ENCODE results near the gene GNAL. TPM values are rescaled to one million over a fixed set of nuclear protein-coding genes. Genes with fewer than 3 reads are reported as not detected.

The GNAL gene
- total RNA-seq, 2 experiments from 2014 or later = 0.11 to 0.19 TPM

DNA sequence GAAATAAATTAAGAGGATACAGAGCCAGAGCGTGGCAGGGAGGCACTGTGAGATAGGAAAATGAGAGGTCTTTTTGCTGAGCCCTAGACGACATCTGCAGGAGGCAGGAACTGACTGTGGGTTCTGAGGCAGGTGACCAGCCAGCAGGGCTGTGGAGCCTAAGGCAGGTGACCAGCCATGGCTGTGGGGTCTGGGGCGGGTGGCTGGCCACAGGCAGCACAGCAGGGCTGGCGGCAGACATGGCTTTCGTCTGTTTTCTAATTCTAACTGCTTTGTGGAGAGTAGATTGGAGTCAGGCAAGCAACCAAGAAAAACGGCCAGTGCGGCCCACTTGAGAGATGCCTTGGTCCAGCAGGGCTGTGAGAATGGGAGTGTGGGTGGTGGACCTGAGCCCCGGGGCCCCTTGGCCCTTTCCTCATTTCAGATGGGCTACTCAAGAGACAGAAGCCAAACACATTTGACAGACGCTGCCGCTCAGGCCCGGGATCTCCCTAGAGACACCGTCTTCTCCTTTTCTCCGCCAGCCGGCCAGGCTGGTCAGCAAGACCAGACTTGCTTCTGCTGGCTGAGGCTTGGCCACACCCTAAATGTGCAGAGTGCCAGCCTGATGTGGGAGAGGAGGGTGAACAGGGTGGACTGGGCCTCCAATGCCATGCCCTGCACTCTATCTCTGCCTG is 19.7 kb upstream of the GNAL start:
- no peak overlapping the region for H3K27ac ChIP-seq (ENCODE audit: low read depth in 1 of 2, low read length in 2 of 2)
- Mint-ChIP-seq H3K27me3 (peaks cover 22% of the 10 kb centered on the region), H3K27ac (no peak overlapping the region), H3K4me1 (ENCODE audit: low read depth) (no peaks in the 10 kb centered on the region), H3K36me3 (ENCODE audit: low read depth) (no peaks in the 10 kb centered on the region), H3K4me3 (no peak overlapping the region), H3K9me3 (no peaks in the 10 kb centered on the region)
- DNase-seq (no peak), ATAC-seq (ENCODE audit: poor library complexity) (no peak)
- TF ChIP-seq, protein P1, sequence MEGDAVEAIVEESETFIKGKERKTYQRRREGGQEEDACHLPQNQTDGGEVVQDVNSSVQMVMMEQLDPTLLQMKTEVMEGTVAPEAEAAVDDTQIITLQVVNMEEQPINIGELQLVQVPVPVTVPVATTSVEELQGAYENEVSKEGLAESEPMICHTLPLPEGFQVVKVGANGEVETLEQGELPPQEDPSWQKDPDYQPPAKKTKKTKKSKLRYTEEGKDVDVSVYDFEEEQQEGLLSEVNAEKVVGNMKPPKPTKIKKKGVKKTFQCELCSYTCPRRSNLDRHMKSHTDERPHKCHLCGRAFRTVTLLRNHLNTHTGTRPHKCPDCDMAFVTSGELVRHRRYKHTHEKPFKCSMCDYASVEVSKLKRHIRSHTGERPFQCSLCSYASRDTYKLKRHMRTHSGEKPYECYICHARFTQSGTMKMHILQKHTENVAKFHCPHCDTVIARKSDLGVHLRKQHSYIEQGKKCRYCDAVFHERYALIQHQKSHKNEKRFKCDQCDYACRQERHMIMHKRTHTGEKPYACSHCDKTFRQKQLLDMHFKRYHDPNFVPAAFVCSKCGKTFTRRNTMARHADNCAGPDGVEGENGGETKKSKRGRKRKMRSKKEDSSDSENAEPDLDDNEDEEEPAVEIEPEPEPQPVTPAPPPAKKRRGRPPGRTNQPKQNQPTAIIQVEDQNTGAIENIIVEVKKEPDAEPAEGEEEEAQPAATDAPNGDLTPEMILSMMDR (IDR thresholded peaks at IDR 0.05) = no peak
- no peaks in the 10 kb centered on the region for H3K4me1 ChIP-seq (ENCODE audit: insufficient read depth, low read length)
- ChIA-PET CTCF (no interaction called here), POLR2A (no interaction called here)
- H3K36me3 ChIP-seq (ENCODE audit: insufficient read depth, low read length) = no peaks in the 10 kb centered on the region
- peaks cover 3 to 4% of the 10 kb centered on the region in 2 experiments for H3K27me3 ChIP-seq (ENCODE audit: control insufficient read depth in 1 of 2, insufficient read depth in 2 of 2, low read length in 2 of 2)
- H3K4me3 ChIP-seq (ENCODE audit: low read length) = no peak overlapping the region
- intact Hi-C loops (cut with DNase I, micrococcal nuclease) = no loop called here
- H3K9me3 ChIP-seq (ENCODE audit: control insufficient read depth in 1 of 2, insufficient read depth in 1 of 2, low read length in 2 of 2) = no peaks in the 10 kb centered on the region

DNA sequence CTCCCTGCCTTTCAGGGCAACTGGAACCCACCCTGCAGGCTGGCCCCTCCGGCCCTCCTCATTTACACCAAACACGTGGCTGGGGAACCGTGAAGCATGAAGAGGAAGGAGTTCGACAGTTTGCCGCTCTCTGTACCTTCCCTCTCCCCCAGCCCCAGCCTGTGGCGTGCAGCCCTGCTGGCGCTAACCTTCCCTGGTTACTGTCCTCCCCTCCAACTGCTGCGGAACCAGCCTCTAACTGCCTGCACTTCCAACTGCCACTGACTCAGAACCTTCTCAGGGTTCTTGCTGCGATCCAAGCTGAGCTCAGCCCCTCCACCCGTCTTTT is 19.2 kb upstream of the GNAL start:
- Histone ChIP-seq H3K27ac (ENCODE audit: low read depth in 1 of 2, low read length in 2 of 2) (no peak overlapping the region), H3K36me3 (ENCODE audit: insufficient read depth, low read length) (no peaks in the 10 kb centered on the region), H3K9me3 (ENCODE audit: control insufficient read depth in 1 of 2, insufficient read depth in 1 of 2, low read length in 2 of 2) (no peaks in the 10 kb centered on the region), H3K4me3 (ENCODE audit: low read length) (no peak overlapping the region), H3K4me1 (ENCODE audit: insufficient read depth, low read length) (no peaks in the 10 kb centered on the region), H3K27me3 (ENCODE audit: control insufficient read depth in 1 of 2, insufficient read depth in 2 of 2, low read length in 2 of 2) (peaks cover 3 to 4% of the 10 kb centered on the region in 2 experiments)
- DNase-seq = no peak
- Mint-ChIP-seq H3K27me3 (peaks cover 26% of the 10 kb centered on the region), H3K9me3 (no peaks in the 10 kb centered on the region), H3K4me3 (no peak overlapping the region), H3K36me3 (ENCODE audit: low read depth) (no peaks in the 10 kb centered on the region), H3K4me1 (ENCODE audit: low read depth) (no peaks in the 10 kb centered on the region), H3K27ac (no peak overlapping the region)
- POLR2A ChIA-PET = no interaction called here
- intact Hi-C loops (cut with DNase I, micrococcal nuclease) = no loop called here
- no peak for ATAC-seq (ENCODE audit: poor library complexity)
- CTCF ChIA-PET = no interaction called here
- TF ChIP-seq, protein P1 (IDR thresholded peaks at IDR 0.05) = no peak

DNA sequence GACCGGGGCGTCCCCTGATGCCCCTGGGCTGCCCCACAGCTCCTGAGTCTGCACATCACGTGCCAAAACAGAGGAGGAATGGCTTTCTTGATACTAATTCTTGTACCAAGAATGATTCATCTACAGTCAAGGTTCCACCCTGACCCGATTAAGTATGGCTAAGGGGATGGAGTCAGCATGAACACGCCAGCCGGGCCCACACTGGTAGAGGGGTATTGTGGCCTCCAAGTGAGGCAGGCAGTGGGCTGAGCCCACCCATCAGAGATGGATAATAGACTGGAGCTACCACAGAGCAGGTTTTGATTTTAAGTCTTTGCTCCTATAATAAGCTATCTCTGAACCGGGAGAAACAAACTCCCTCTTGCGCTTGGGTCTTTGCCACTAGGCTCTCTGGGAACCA is 17.9 kb upstream of the GNAL start:
- CTCF ChIA-PET = no interaction called here
- Histone ChIP-seq H3K9me3 (ENCODE audit: control insufficient read depth in 1 of 2, insufficient read depth in 1 of 2, low read length in 2 of 2) (no peaks in the 10 kb centered on the region), H3K4me1 (ENCODE audit: insufficient read depth, low read length) (no peaks in the 10 kb centered on the region), H3K4me3 (ENCODE audit: low read length) (no peak overlapping the region), H3K27me3 (ENCODE audit: control insufficient read depth in 1 of 2, insufficient read depth in 2 of 2, low read length in 2 of 2) (peaks cover 3 to 4% of the 10 kb centered on the region in 2 experiments), H3K36me3 (ENCODE audit: insufficient read depth, low read length) (no peaks in the 10 kb centered on the region), H3K27ac (ENCODE audit: low read depth in 1 of 2, low read length in 2 of 2) (no peak overlapping the region)
- TF ChIP-seq, protein P1 (IDR thresholded peaks at IDR 0.05) = no peak
- Mint-ChIP-seq H3K9me3 (no peaks in the 10 kb centered on the region), H3K4me1 (ENCODE audit: low read depth) (no peaks in the 10 kb centered on the region), H3K27me3 (peaks cover 25% of the 10 kb centered on the region), H3K36me3 (ENCODE audit: low read depth) (no peaks in the 10 kb centered on the region), H3K4me3 (no peak overlapping the region), H3K27ac (no peak overlapping the region)
- POLR2A ChIA-PET = no interaction called here
- ATAC-seq (ENCODE audit: poor library complexity) = no peak
- no peak for DNase-seq
- intact Hi-C loops (cut with DNase I, micrococcal nuclease) = no loop called here
